ENCODE results near the gene ATP10A. TPM values are rescaled to one million over a fixed set of nuclear protein-coding genes. Genes with fewer than 3 reads are reported as not detected.
A peak's percentile ranks its signal among the peaks of the same experiment; 100 is the strongest.

ATP10A gene
- total and polyA plus RNA-seq, 2 experiments from 2014 or later: 0.75 to 0.77 TPM

- Histone ChIP-seq H3K4me2 (no peak overlapping the region), H3K4me1 (ENCODE audit: insufficient read depth) (peaks cover 7% of the 10 kb centered on the region), H3K79me2 (no peaks in the 10 kb centered on the region), H4K20me1 (ENCODE audit: insufficient read depth, poor library complexity, severe bottlenecking) (no peaks in the 10 kb centered on the region), H2AFZ (no peak overlapping the region), H3K9me2 (replicated peaks; ENCODE audit: insufficient read depth) (no peaks in the 10 kb centered on the region), H3K9me3 (ENCODE audit: low read depth) (no peaks in the 10 kb centered on the region), H3K27ac (no peak overlapping the region), H3K36me3 (replicated peaks; ENCODE audit: insufficient read depth, low read depth) (no peaks in the 10 kb centered on the region), H3K4me3 (no peak overlapping the region), H3K27me3 (no peaks in the 10 kb centered on the region)
- no peak for DNase-seq (ENCODE audit: low spot score)
- 72% methylated on average over 6 of the region's 6 CpGs for WGBS (ENCODE audit: low lambda C conversion rate, missing lambda C conversion rate)
- TF ChIP-seq, protein P1, sequence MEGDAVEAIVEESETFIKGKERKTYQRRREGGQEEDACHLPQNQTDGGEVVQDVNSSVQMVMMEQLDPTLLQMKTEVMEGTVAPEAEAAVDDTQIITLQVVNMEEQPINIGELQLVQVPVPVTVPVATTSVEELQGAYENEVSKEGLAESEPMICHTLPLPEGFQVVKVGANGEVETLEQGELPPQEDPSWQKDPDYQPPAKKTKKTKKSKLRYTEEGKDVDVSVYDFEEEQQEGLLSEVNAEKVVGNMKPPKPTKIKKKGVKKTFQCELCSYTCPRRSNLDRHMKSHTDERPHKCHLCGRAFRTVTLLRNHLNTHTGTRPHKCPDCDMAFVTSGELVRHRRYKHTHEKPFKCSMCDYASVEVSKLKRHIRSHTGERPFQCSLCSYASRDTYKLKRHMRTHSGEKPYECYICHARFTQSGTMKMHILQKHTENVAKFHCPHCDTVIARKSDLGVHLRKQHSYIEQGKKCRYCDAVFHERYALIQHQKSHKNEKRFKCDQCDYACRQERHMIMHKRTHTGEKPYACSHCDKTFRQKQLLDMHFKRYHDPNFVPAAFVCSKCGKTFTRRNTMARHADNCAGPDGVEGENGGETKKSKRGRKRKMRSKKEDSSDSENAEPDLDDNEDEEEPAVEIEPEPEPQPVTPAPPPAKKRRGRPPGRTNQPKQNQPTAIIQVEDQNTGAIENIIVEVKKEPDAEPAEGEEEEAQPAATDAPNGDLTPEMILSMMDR (IDR thresholded peaks at IDR 0.05; ENCODE audit: poor library complexity): no peak
- TF ChIP-seq EZH2 (IDR thresholded peaks at IDR 0.05; ENCODE audit: borderline replicate concordance): no peak
- no peak for TF ChIP-seq EZH2phosphoT487 (IDR thresholded peaks at IDR 0.05; ENCODE audit: low read depth, severe bottlenecking, unreplicated experiment)
These were observed 176.3 kb downstream of the ATP10A start for GRCh38 chr15:25686780-25687179.

GRCh38 chr15:25684521-25685431 lies 178.4 kb downstream of the ATP10A start:
- peak; percentile 70 for DNase-seq (ENCODE audit: low spot score)
- Histone ChIP-seq H3K4me1 (ENCODE audit: insufficient read depth) (peaks cover 7% of the 10 kb centered on the region), H3K79me2 (no peaks in the 10 kb centered on the region), H3K4me3 (no peak overlapping the region), H2AFZ (no peak overlapping the region), H3K9me2 (replicated peaks; ENCODE audit: insufficient read depth) (no peaks in the 10 kb centered on the region), H3K27me3 (no peaks in the 10 kb centered on the region), H3K36me3 (replicated peaks; ENCODE audit: insufficient read depth, low read depth) (no peaks in the 10 kb centered on the region), H3K27ac (peak overlapping the region; percentile 35), H4K20me1 (ENCODE audit: insufficient read depth, poor library complexity, severe bottlenecking) (no peaks in the 10 kb centered on the region), H3K9me3 (ENCODE audit: low read depth) (no peaks in the 10 kb centered on the region), H3K4me2 (no peak overlapping the region)
- TF ChIP-seq, protein P1 (IDR thresholded peaks at IDR 0.05; ENCODE audit: poor library complexity): no peak
- no peak for TF ChIP-seq EZH2 (IDR thresholded peaks at IDR 0.05; ENCODE audit: borderline replicate concordance)
- no peak for TF ChIP-seq EZH2phosphoT487 (IDR thresholded peaks at IDR 0.05; ENCODE audit: low read depth, severe bottlenecking, unreplicated experiment)
- whole genome bisulfite sequencing (ENCODE audit: low lambda C conversion rate, missing lambda C conversion rate): 54% methylated on average over 13 of the region's 13 CpGs

GRCh38 chr15:25683911-25684310 lies 179.2 kb downstream of the ATP10A start:
- TF ChIP-seq EZH2 (IDR thresholded peaks at IDR 0.05; ENCODE audit: borderline replicate concordance): no peak
- TF ChIP-seq, protein P1 (IDR thresholded peaks at IDR 0.05; ENCODE audit: poor library complexity): no peak
- no peak for TF ChIP-seq EZH2phosphoT487 (IDR thresholded peaks at IDR 0.05; ENCODE audit: low read depth, severe bottlenecking, unreplicated experiment)
- Histone ChIP-seq H3K9me2 (replicated peaks; ENCODE audit: insufficient read depth) (no peaks in the 10 kb centered on the region), H3K36me3 (replicated peaks; ENCODE audit: insufficient read depth, low read depth) (no peaks in the 10 kb centered on the region), H3K4me2 (no peak overlapping the region), H3K4me1 (ENCODE audit: insufficient read depth) (peaks cover 7% of the 10 kb centered on the region), H4K20me1 (ENCODE audit: insufficient read depth, poor library complexity, severe bottlenecking) (no peaks in the 10 kb centered on the region), H2AFZ (no peak overlapping the region), H3K27me3 (no peaks in the 10 kb centered on the region), H3K79me2 (no peaks in the 10 kb centered on the region), H3K4me3 (no peak overlapping the region), H3K27ac (no peak overlapping the region), H3K9me3 (ENCODE audit: low read depth) (no peaks in the 10 kb centered on the region)
- WGBS (ENCODE audit: low lambda C conversion rate, missing lambda C conversion rate): 88% methylated on average over 3 of the region's 3 CpGs
- no peak for DNase-seq (ENCODE audit: low spot score)
